Measurements from ENCODE around the gene TRAPPC13. TPM values are rescaled to one million over a fixed set of nuclear protein-coding genes. Genes with fewer than 3 reads are reported as not detected.

Gene TRAPPC13
- total and polyA plus RNA-seq, 2 of the 13 experiments (the other 11 are each of a cell fraction or from before 2014, with no cell fraction given), result 8.4 to 19.6 TPM

- TF ChIP-seq, protein P1, sequence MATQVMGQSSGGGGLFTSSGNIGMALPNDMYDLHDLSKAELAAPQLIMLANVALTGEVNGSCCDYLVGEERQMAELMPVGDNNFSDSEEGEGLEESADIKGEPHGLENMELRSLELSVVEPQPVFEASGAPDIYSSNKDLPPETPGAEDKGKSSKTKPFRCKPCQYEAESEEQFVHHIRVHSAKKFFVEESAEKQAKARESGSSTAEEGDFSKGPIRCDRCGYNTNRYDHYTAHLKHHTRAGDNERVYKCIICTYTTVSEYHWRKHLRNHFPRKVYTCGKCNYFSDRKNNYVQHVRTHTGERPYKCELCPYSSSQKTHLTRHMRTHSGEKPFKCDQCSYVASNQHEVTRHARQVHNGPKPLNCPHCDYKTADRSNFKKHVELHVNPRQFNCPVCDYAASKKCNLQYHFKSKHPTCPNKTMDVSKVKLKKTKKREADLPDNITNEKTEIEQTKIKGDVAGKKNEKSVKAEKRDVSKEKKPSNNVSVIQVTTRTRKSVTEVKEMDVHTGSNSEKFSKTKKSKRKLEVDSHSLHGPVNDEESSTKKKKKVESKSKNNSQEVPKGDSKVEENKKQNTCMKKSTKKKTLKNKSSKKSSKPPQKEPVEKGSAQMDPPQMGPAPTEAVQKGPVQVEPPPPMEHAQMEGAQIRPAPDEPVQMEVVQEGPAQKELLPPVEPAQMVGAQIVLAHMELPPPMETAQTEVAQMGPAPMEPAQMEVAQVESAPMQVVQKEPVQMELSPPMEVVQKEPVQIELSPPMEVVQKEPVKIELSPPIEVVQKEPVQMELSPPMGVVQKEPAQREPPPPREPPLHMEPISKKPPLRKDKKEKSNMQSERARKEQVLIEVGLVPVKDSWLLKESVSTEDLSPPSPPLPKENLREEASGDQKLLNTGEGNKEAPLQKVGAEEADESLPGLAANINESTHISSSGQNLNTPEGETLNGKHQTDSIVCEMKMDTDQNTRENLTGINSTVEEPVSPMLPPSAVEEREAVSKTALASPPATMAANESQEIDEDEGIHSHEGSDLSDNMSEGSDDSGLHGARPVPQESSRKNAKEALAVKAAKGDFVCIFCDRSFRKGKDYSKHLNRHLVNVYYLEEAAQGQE (IDR thresholded peaks at IDR 0.05; ENCODE audit: borderline replicate concordance in 1 of 2, low read depth in 1 of 2, low read length in 2 of 2), result no peak
- TF ChIP-seq ZSCAN25 (CRISPR knock-in tag; IDR thresholded peaks at IDR 0.05), result no peak
- no peak for TF ChIP-seq HNRNPL (IDR thresholded peaks at IDR 0.05; ENCODE audit: low read depth, low read length)
- TF ChIP-seq CHCHD3 (CRISPR knock-in tag; IDR thresholded peaks at IDR 0.05), result no peak
- TF ChIP-seq E2F1 (CRISPR knock-in tag; IDR thresholded peaks at IDR 0.05), result no peak
- no peak for TF ChIP-seq ZNF430 (CRISPR knock-in tag; IDR thresholded peaks at IDR 0.05)
- TF ChIP-seq, protein P2, sequence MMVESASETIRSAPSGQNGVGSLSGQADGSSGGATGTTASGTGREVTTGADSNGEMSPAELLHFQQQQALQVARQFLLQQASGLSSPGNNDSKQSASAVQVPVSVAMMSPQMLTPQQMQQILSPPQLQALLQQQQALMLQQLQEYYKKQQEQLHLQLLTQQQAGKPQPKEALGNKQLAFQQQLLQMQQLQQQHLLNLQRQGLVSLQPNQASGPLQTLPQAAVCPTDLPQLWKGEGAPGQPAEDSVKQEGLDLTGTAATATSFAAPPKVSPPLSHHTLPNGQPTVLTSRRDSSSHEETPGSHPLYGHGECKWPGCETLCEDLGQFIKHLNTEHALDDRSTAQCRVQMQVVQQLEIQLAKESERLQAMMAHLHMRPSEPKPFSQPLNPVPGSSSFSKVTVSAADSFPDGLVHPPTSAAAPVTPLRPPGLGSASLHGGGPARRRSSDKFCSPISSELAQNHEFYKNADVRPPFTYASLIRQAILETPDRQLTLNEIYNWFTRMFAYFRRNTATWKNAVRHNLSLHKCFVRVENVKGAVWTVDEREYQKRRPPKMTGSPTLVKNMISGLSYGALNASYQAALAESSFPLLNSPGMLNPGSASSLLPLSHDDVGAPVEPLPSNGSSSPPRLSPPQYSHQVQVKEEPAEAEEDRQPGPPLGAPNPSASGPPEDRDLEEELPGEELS (CRISPR knock-in tag; IDR thresholded peaks at IDR 0.05), result peak; percentile 65
- no peak for TF ChIP-seq HCFC1 (IDR thresholded peaks at IDR 0.05; ENCODE audit: low read depth, low read length)
- TF ChIP-seq PHF20 (CRISPR knock-in tag; IDR thresholded peaks at IDR 0.05), result no peak
- TF ChIP-seq, protein P3, sequence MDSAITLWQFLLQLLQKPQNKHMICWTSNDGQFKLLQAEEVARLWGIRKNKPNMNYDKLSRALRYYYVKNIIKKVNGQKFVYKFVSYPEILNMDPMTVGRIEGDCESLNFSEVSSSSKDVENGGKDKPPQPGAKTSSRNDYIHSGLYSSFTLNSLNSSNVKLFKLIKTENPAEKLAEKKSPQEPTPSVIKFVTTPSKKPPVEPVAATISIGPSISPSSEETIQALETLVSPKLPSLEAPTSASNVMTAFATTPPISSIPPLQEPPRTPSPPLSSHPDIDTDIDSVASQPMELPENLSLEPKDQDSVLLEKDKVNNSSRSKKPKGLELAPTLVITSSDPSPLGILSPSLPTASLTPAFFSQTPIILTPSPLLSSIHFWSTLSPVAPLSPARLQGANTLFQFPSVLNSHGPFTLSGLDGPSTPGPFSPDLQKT (CRISPR knock-in tag; IDR thresholded peaks at IDR 0.05; ENCODE audit: borderline replicate concordance), result no peak
- no peak for TF ChIP-seq ZNF138 (CRISPR knock-in tag; IDR thresholded peaks at IDR 0.05; ENCODE audit: low read depth)
- no peak for TF ChIP-seq ZHX2 (IDR thresholded peaks at IDR 0.05; ENCODE audit: low read depth)
- no peak for TF ChIP-seq ZHX2 (CRISPR knock-in tag; IDR thresholded peaks at IDR 0.05; ENCODE audit: borderline replicate concordance)
- TF ChIP-seq SNAPC2 (CRISPR knock-in tag; IDR thresholded peaks at IDR 0.05), result no peak
- no peak for TF ChIP-seq ZNF460 (CRISPR knock-in tag; IDR thresholded peaks at IDR 0.05; ENCODE audit: borderline replicate concordance)
- TF ChIP-seq HMGA1 (CRISPR knock-in tag; conservative IDR thresholded peaks at IDR 0.05), result no peak
These were observed 26.3 kb downstream of the TRAPPC13 start (continued) for GRCh38 chr5:65651144-65651543.
